D721Med (cell line): ENCODE data around the gene ARHGAP45.

Experiments used
- DNase-seq: peaks from one replicate; pipeline ENCODE4 v3.0.0; 2011; ENCODE audit warnings: low spot score; ENCODE audit not compliant: insufficient read length
- FAIRE-seq: peaks from 2 replicates; lab custom pipeline; 2011; peaks lifted over from hg19 to GRCh38; lab: Jason Lieb, UNC
- TF ChIP-seq, protein P1 (sequence below): IDR thresholded peaks from 2 replicates; pipeline ENCODE4 v1.5.1; 2012; ENCODE audit warnings: mild to moderate bottlenecking, control low read depth; ENCODE audit not compliant: insufficient read depth; ENCODE audit errors: missing control alignments

The ARHGAP45 gene

GRCh38 chr19:1076951-1077350 is 10.0 kb downstream of the ARHGAP45 start:
- FAIRE-seq (no peak), DNase-seq (no peak)
- TF ChIP-seq, protein P1, sequence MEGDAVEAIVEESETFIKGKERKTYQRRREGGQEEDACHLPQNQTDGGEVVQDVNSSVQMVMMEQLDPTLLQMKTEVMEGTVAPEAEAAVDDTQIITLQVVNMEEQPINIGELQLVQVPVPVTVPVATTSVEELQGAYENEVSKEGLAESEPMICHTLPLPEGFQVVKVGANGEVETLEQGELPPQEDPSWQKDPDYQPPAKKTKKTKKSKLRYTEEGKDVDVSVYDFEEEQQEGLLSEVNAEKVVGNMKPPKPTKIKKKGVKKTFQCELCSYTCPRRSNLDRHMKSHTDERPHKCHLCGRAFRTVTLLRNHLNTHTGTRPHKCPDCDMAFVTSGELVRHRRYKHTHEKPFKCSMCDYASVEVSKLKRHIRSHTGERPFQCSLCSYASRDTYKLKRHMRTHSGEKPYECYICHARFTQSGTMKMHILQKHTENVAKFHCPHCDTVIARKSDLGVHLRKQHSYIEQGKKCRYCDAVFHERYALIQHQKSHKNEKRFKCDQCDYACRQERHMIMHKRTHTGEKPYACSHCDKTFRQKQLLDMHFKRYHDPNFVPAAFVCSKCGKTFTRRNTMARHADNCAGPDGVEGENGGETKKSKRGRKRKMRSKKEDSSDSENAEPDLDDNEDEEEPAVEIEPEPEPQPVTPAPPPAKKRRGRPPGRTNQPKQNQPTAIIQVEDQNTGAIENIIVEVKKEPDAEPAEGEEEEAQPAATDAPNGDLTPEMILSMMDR, result no peak

GRCh38 chr19:1079566-1080111 is 12.7 kb downstream of the ARHGAP45 start:
- FAIRE-seq (no peak), DNase-seq (no peak)
- TF ChIP-seq, protein P1, result no peak

- FAIRE-seq (no peak), DNase-seq (no peak)
- TF ChIP-seq, protein P1, result no peak
Observed at GRCh38 chr19:1080360-1081161, 13.6 kb downstream of the ARHGAP45 start.

DNA sequence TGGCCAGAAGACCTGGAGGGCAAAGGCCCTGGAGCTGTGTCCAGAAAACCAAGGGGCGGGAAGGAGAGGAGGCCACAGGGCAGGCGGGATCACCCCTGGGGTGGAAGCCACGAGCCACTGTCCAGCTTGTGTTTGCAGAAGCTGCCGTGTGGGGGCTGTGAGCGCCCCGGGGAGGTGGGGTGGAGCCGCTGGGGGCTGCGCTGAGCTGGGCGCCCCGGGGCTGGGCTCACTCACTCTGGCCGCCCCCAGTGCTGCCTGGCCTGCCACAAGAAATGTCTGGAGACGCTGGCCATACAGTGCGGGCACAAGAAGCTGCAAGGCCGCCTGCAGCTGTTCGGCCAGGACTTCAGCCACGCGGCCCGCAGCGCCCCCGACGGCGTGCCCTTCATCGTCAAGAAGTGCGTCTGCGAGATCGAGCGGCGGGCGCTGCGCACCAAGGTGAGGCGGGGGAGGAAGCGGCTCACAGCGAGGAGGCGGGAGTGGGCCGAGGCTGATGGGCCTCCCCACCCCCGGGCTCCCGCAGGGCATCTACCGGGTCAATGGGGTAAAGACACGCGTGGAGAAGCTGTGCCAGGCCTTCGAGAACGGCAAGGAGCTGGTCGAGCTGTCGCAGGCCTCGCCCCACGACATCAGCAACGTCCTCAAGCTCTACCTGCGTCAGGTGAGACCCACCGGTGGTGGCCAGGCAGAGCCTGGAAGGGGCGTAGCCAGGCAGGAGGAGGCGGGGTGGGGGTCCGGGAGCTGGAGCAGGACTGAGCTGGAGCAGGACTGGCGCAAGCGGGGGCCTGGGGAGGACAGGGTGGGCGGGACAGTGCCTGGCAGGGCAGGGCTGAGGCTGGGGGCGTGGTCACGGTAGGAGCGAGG is 14.6 kb downstream of the ARHGAP45 start:
- FAIRE-seq (no peak), DNase-seq (no peak)
- TF ChIP-seq, protein P1, result peak; percentile 16

- TF ChIP-seq, protein P1, result no peak
- DNase-seq (no peak), FAIRE-seq (no peak)
Observed at GRCh38 chr19:1082165-1082927, 15.4 kb downstream of the ARHGAP45 start.

GRCh38 chr19:1082928-1083816 is 16.2 kb downstream of the ARHGAP45 start:
- TF ChIP-seq, protein P1, result no peak
- FAIRE-seq (no peak), DNase-seq (no peak)
